ENCODE results near the gene ELF1.
A peak's percentile ranks its signal among the peaks of the same experiment; 100 is the strongest.

ELF1 gene

DNA sequence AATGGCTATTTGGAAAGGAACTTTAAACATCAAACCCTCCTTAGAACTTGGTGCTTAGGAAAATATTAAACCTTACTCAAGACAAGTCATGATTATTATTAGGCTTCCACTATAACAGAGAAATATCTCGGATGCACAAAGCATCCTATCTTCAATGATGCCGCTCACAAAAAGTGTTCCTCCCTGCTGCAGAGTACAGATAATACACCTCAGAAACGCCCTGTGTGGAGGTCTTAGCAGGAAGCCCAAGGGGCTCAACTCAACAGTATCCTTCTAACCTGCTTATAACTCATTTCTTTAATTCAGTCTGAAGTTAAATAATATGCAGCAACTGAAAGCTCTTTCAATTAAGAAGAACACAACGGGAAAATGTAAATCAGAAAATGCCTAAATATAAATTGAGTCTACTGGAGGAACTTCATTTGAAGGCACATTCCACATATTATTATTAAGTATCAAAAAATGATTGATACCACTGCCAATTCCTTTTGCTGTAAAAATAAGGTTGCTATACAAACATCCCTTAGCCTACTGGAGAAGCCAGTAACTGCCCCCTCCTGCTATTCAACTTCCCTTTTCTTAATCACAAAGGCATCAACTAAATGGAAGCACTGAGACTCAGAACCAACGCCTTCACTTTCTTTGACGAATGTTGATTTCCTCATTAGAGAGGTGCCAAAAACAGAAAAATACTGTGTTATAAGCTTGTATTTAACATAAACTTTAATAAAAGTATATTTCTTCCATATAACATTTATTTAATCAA is 12.0 kb downstream of the ELF1 start:
- DNase-seq (ENCODE audit: low read depth), result no peak

GRCh38 chr13:41006306-41006705 is 12.8 kb downstream of the ELF1 start:
- DNase-seq (ENCODE audit: low read depth), result no peak

GRCh38 chr13:41005704-41006103 is 13.4 kb downstream of the ELF1 start:
- no peak for DNase-seq (ENCODE audit: low read depth)

- no peak for DNase-seq (ENCODE audit: low read depth)
Observed at GRCh38 chr13:41004875-41005693, 14.0 kb downstream of the ELF1 start.

DNA sequence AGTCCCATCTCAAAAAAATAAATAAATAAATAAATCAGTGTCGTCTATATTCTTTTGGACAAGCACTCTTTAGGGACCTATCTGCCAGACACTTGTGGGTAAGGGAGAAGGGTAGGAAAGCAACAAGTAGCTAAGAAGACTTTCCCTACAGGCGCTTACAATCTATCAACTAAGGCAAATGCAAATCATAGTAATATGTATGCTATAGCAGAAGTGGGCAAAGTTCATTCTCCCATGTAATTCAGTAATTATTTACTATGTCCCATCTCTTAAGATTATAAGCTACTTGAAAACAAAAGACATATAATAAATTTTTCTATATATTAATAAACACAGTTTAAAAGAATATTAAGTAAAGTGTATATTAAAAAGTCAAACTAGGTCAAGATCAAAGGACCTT is 16.5 kb downstream of the ELF1 start:
- DNase-seq (ENCODE audit: low read depth), result no peak

DNA sequence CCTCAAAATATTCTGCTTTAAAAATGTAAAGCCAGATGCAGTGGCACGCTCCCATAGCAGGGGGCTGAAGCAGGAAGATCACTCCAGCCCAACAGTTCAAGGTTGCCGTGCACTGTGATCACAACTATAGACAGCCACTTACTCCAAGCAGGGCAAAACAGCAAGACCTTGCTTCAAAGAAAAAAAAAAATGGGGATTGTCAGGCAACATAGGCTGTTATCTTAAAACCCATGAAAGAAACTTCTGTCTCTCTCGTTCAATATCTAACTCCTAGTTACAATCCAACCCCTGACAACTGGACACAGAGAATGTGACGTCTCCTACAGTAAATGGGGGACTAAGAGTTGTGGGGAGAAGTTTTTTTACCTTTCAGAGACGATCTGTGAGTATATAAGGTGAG is 17.4 kb downstream of the ELF1 start:
- no peak for DNase-seq (ENCODE audit: low read depth)

DNA sequence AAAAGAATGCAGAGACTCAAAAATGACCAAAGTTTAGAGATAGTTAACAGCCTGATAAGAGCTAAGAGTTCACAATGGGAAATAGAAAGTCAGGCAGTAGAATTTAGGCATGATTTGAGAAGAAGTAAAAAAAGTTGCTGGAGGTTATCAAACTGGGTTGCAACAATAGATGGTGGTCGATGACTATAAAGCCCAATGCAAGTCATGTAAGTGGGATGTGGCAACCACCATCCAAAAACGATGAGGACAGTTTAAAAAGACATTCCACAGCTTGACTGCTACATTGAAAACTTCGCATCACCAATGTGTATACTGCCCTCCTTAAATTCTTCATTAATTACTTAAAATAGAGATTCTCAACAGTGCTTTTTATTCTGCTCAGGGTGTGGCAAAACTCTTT is 19.7 kb downstream of the ELF1 start:
- no peak for DNase-seq (ENCODE audit: low read depth)

- no peak for DNase-seq (ENCODE audit: low read depth)
Observed at GRCh38 chr13:40996426-40997092, 22.6 kb downstream of the ELF1 start.

GRCh38 chr13:40995997-40996396 is 23.1 kb downstream of the ELF1 start:
- no peak for DNase-seq (ENCODE audit: low read depth)

- no peak for DNase-seq (ENCODE audit: low read depth)
Observed at GRCh38 chr13:40994581-40995230, 24.4 kb downstream of the ELF1 start.

DNA sequence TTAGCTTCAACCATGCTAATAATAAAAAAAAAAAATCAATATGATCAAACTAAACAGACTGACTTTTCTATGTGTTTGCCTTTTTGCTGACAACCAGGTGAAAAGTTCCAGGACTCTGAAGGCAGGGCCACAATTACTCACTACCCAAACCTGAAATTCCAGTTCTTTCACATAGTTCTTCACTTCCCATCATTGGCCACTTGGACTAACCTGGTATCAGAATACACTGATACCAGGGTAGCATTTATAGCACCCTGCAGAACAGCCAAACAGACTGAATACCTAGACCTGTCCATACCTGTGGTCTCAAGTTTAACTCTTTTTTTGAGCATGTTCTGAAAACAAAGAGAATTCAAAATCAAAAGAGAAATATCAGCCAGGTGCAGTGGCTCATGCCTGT is 25.1 kb downstream of the ELF1 start:
- no peak for DNase-seq (ENCODE audit: low read depth)

DNA sequence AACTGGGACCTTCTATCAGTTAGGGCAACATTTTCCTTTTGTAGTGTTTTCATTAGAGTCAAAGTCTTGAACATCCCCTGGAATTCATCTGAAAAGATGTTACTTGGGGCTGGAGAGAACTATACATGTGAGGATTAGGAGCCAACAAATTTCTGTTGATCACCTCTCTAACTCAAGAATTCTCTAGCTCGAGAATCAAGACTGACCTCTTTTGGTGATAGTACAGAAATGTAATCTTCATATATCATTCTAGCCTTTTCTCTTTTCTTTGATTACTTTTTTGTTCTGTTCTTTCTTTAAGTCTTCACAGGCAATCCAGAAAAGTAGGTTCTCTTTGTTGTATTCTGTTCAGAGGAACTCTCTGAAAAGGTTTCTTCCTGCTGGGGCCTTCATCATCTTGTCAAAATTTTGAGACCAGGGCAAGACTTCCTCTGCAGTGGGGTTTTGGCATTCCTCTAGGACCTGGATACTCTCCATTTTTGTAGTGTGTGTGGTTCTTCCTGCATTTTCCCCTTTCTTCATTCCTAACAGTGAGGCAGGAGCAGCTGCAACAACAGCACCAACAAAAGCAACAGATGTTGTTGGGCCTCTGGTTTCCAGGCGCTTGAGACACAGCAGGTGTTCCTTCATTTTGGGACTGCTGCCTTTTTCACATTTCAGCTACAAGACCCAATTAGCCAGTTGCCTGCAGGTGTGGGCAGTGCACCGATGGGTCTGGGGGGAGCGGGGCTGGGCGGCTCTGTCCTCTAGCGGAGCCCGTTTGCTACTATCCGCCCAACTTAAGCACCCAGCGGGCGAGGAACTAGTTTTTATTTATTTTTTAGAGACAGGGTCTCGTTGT is 26.2 kb downstream of the ELF1 start:
- DNase-seq (ENCODE audit: low read depth), result no peak

DNA sequence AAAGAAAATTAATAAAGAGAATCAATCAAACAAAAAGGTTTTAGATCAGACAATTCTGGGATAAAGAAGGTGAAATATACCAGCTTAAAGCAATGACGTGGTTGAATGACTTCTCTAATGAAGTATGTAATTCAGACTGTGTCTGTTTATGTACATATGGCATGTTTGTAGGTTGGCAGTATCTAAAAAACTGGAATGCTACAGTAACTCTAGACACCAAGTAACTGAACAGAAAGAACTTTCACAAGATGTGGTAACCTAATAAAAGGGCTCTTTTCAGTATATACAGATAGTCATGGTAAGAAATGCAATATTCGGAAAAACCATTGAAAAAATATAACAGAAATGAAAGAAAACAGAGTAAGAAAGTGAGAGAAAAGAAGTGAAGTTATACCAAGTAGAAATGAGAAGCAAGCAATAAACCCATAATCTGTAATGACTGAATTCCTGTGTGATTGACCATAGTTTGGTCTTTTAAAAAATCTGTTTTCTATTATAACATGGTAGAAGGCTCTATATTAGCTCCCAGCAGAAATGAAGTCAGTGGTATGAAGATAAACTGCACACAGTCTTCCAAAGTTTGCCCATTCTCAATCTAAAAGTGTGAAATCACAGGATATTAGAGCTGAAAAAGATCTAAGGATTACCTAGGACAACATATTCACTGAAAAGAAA is 31.4 kb downstream of the ELF1 start:
- no peak for DNase-seq (ENCODE audit: low read depth)

DNA sequence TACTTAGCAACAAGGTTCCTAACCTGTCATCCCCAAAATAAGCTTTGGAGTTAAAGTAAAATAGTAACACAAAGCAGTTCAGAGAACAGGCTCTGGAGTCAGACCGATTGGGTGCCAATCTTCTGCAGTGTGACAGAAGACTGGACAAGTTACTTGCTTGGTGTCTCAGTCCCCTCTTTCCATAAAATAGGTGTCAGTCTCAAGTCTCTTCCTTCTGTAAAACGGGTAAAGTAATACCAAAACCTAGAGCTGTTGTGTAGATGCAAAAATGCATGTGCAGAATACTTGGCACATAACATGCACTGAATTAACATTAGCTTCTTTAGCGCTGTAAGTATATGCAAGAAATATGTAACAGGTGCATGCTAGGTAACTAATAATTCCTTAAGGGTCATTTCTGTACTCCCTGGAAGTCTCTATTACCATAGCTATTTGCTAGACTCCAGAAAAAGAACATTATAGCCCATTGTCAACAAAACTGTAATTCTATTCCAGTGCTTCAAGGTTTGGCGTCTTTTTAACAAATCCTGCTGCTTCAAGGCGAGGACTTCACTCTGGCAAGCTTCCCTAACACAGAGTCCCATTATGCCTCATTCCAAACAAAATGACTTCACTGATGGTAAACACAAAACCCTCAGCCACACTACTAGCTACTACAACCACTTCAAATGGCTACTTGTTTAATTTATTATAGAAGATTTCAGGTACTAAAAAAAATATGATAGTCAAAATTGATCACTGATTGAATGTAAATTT is 32.8 kb downstream of the ELF1 start:
- DNase-seq (ENCODE audit: low read depth), result no peak

DNA sequence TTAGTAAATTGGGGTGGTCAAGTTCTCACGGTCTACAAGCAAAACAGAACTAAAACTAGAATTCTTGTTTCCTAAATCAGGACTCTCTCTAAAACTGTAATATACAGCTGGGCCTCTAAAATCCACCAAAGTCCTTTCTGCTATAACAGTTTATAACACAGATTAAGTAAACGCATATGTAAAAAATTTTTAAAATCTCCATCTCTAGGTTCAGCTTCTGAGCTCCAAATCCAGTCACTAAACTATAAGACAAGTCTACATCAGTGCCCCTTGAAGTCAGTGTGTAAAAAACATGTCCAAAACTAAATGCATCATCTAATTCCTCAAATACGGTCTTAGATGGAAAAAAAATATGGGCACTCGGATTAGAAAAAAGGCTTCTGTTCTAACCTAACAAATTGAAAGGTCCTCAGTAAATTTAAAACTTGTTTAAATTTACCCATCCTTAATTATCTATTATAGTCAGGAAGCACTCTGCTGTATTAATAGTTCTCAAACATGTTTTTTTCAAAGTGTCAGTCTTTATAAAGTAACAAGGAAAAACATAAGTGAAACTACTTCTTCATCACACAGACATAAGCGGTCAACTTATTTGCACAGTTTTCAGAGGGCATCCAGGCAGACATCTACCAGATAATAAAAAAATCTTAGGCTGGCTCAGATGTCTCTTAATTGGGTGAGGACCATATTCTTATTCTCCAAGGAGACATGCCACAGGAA is 33.6 kb downstream of the ELF1 start:
- no peak for DNase-seq (ENCODE audit: low read depth)

- no peak for DNase-seq (ENCODE audit: low read depth)
Observed at GRCh38 chr13:40984668-40985366, 34.3 kb downstream of the ELF1 start.

GRCh38 chr13:40983725-40984667 is 35.1 kb downstream of the ELF1 start:
- peak; percentile 7 for DNase-seq (ENCODE audit: low read depth)

- DNase-seq (ENCODE audit: low read depth), result no peak
Observed at GRCh38 chr13:40983259-40983658, 35.9 kb downstream of the ELF1 start.
